Hematopoietic multipotent progenitor cell treated with erythropoietin and hydrocortisone succinate and interleukin-3 and kit ligand, for 8 days (in vitro differentiated cells): ENCODE results near the gene NOX5.
"Not testable (repeated sequence)": the region's sequence is repeated elsewhere in the genome, so short reads cannot be mapped to it uniquely, and the experiment has no call there.

Source experiments
- DNase-seq: peaks from one replicate; pipeline ENCODE4 v3.0.0-alpha.2; 2015

Gene NOX5

GRCh38 chr15:69060041-69060481 lies 45.6 kb downstream of the NOX5 start:
- DNase-seq, result no peak

GRCh38 chr15:69060744-69061143 lies 46.2 kb downstream of the NOX5 start:
- DNase-seq, result peak; percentile 65

GRCh38 chr15:69061414-69061842 lies 46.9 kb downstream of the NOX5 start:
- peak; percentile 27 for DNase-seq

- DNase-seq, result no peak
Measured at GRCh38 chr15:69064649-69065048, 50.2 kb downstream of the NOX5 start.

- no peak for DNase-seq
Measured at GRCh38 chr15:69066007-69066995, 51.8 kb downstream of the NOX5 start.

- DNase-seq, result no peak
Measured at GRCh38 chr15:69067296-69067695, 52.8 kb downstream of the NOX5 start.

- no peak for DNase-seq
Measured at GRCh38 chr15:69068157-69068556, 53.7 kb downstream of the NOX5 start.

- DNase-seq, result not testable (repeated sequence)
Measured at GRCh38 chr15:69069290-69069689, 54.8 kb downstream of the NOX5 start.

GRCh38 chr15:69069996-69070395 lies 55.5 kb downstream of the NOX5 start:
- no peak for DNase-seq

- no peak for DNase-seq
Measured at GRCh38 chr15:69070396-69070795, 55.9 kb downstream of the NOX5 start.

GRCh38 chr15:69071260-69071659 lies 56.8 kb downstream of the NOX5 start:
- no peak for DNase-seq

GRCh38 chr15:69072906-69073305 lies 58.4 kb downstream of the NOX5 start:
- no peak for DNase-seq

GRCh38 chr15:69074001-69074842 lies 59.7 kb downstream of the NOX5 start:
- peak; percentile 70 for DNase-seq

- no peak for DNase-seq
Measured at GRCh38 chr15:69074843-69075224, 60.3 kb downstream of the NOX5 start.

- no peak for DNase-seq
Measured at GRCh38 chr15:69075440-69075839, 60.9 kb downstream of the NOX5 start.

GRCh38 chr15:69076756-69077155 lies 62.3 kb downstream of the NOX5 start:
- DNase-seq, result peak; percentile 80

- DNase-seq, result no peak
Measured at GRCh38 chr15:69078638-69079037, 64.1 kb downstream of the NOX5 start.

GRCh38 chr15:69080295-69081248 lies 66.1 kb downstream of the NOX5 start:
- DNase-seq, result no peak

GRCh38 chr15:69081310-69082004 lies 67.0 kb downstream of the NOX5 start:
- no peak for DNase-seq

GRCh38 chr15:69082021-69082502 lies 67.6 kb downstream of the NOX5 start:
- DNase-seq, result no peak

- DNase-seq, result no peak
Measured at GRCh38 chr15:69082554-69082953, 68.1 kb downstream of the NOX5 start.
